Esophagus muscularis mucosa (tissue), 4 donors: ENCODE data around the gene SYT5. TPM values are rescaled to one million over a fixed set of nuclear protein-coding genes. Genes with fewer than 3 reads are reported as not detected.
"Not testable (repeated sequence)": the region's sequence is repeated elsewhere in the genome, so short reads cannot be mapped to it uniquely, and the experiment has no call there.

Experiments
- DNase-seq: peaks from one replicate; pipeline ENCODE4 v3.0.0-alpha.2; 2017; ENCODE audit errors: extremely low spot score
- H3K27ac ChIP-seq, 4 donors: fragments of 200-600 bp; sonication (generic); replicated peaks in 1 of 4; 1 replicate in 3 of 4; 2 replicates in 1 of 4; pipeline ENCODE4 v1.5.1; 2016 to 2019; ENCODE audit warnings: mild to moderate bottlenecking in 1 of 4
- H3K27me3 ChIP-seq, 4 donors: fragments of 200-600 bp; sonication (generic); one replicate each; pipeline versions ENCODE4 v1.5.1 to v1.6.0; 2016 to 2019
- H3K36me3 ChIP-seq, 4 donors: fragments of 200-600 bp; sonication (generic); one replicate each; pipeline ENCODE4 v1.5.1; 2016 to 2019
- H3K4me1 ChIP-seq, 4 donors: fragments of 200-600 bp; sonication (generic); one replicate each; pipeline ENCODE4 v1.5.1; 2016 to 2019
- H3K4me3 ChIP-seq, 4 donors: fragments of 200-600 bp; sonication (generic); 1 replicate in 2 of 4; 2 replicates in 2 of 4; pipeline ENCODE4 v1.5.1; 2016 to 2019; ENCODE audit warnings: mild to moderate bottlenecking in 4 of 4, moderate library complexity in 1 of 4
- H3K9me3 ChIP-seq, 4 donors: fragments of 200-600 bp; sonication (generic); 1 replicate in 3 of 4; 2 replicates in 1 of 4; pipeline ENCODE4 v1.5.1; 2016 to 2019
- CTCF ChIP-seq, 3 experiments: fragments of 200-600 bp in 2 of 3; fragments of 450-650 bp in 1 of 3; sonication (generic) in 2 of 3; IDR thresholded peaks; one replicate each; pipeline ENCODE4 v1.5.1; 2017 to 2019; ENCODE audit warnings: antibody characterized with exemption in 3 of 3, mild to moderate bottlenecking in 2 of 3, moderate library complexity in 1 of 3
- EP300 ChIP-seq: sonication (generic); formaldehyde crosslinking; IDR thresholded peaks from one replicate; pipeline ENCODE4 v1.6.1; 2017; ENCODE audit warnings: antibody characterized with exemption
- POLR2A ChIP-seq: fragments of 450-650 bp; IDR thresholded peaks from one replicate; pipeline ENCODE4 v1.6.1; 2017; ENCODE audit warnings: antibody characterized with exemption, moderate library complexity, mild to moderate bottlenecking, low read depth
- POLR2AphosphoS5 ChIP-seq, 2 donors: sonication (generic); formaldehyde crosslinking; IDR thresholded peaks; one replicate each; pipeline ENCODE4 v1.6.1; 2017; ENCODE audit warnings: antibody characterized with exemption in 2 of 2
- WGBS: methylation state at CpG from one replicate; pipeline ENCODE4 v1.1.5; 2018; 5-methylcytosine and 5-hydroxymethylcytosine counted together
- intact Hi-C: fragments of 100-400 bp; cut with DNase I; formaldehyde crosslinking; loops from one replicate; pipeline ENCODE4 v1.15.1; 2023
- total RNA-seq, 4 donors: library from RNA; depleted of rRNA; stranded (reverse); fragments of >200 nt; gene quantifications; one replicate each; pipeline versions ENCODE4 v1.1.0 to v1.2.1, GENCODE V29; 2016

SYT5 gene
- total RNA-seq, 4 donors from 2014 or later: 0.80 to 2.1 (median 1.7) TPM; not detected in 1

GRCh38 chr19:55228015-55228391 lies 47.9 kb upstream of the SYT5 start:
- TF ChIP-seq CTCF (IDR thresholded peaks at IDR 0.05) (no peak), POLR2AphosphoS5 (IDR thresholded peaks at IDR 0.05) (no peak), EP300 (no peak), POLR2A (no peak)
- intact Hi-C loops: no loop called here

GRCh38 chr19:55227241-55228014 lies 47.3 kb upstream of the SYT5 start:
- no peak overlapping the region for H3K27ac ChIP-seq
- H3K9me3 ChIP-seq: no peaks in the 10 kb centered on the region
- WGBS: 91% methylated on average over 13 of the region's 25 CpGs
- intact Hi-C loops: no loop called here
- peaks cover 0 to 8% (median 0%) of the 10 kb centered on the region in 4 donors for H3K4me1 ChIP-seq
- no peaks in the 10 kb centered on the region for H3K27me3 ChIP-seq
- H3K4me3 ChIP-seq: no peak overlapping the region
- TF ChIP-seq POLR2A (no peak), POLR2AphosphoS5 (IDR thresholded peaks at IDR 0.05) (no peak)
- DNase-seq: no peak
- H3K36me3 ChIP-seq: peaks cover 33 to 70% (median 67%) of the 10 kb centered on the region in 4 donors

More at GRCh38 chr19:55228015-55228391, 47.9 kb upstream of the SYT5 start:
- WGBS: 64% methylated on average over 13 of the region's 17 CpGs
- DNase-seq: no peak
- no peaks in the 10 kb centered on the region for H3K27me3 ChIP-seq
- H3K4me3 ChIP-seq: no peak overlapping the region
- H3K4me1 ChIP-seq: peaks cover 0 to 8% (median 0%) of the 10 kb centered on the region in 4 donors
- H3K27ac ChIP-seq: no peak overlapping the region
- peaks cover 37 to 76% (median 73%) of the 10 kb centered on the region in 4 donors for H3K36me3 ChIP-seq
- no peaks in the 10 kb centered on the region for H3K9me3 ChIP-seq

- peaks cover 0 to 8% (median 0%) of the 10 kb centered on the region in 4 donors for H3K4me1 ChIP-seq
- no peak overlapping the region for H3K27ac ChIP-seq
- H3K4me3 ChIP-seq: no peak overlapping the region
- TF ChIP-seq POLR2AphosphoS5 (IDR thresholded peaks at IDR 0.05) (no peak), EP300 (no peak), POLR2A (no peak), CTCF (IDR thresholded peaks at IDR 0.05) (no peak)
- intact Hi-C loops: no loop called here
- H3K36me3 ChIP-seq: peaks cover 27 to 64% (median 61%) of the 10 kb centered on the region in 4 donors
- DNase-seq: no peak
- no peaks in the 10 kb centered on the region for H3K9me3 ChIP-seq
- WGBS: 83% methylated on average over 13 of the region's 18 CpGs
- H3K27me3 ChIP-seq: no peaks in the 10 kb centered on the region
Observed at GRCh38 chr19:55226788-55227187, 46.7 kb upstream of the SYT5 start.

GRCh38 chr19:55226273-55226672 lies 46.2 kb upstream of the SYT5 start:
- no peaks in the 10 kb centered on the region for H3K27me3 ChIP-seq
- WGBS: 94% methylated on average over 8 of the region's 9 CpGs
- no peak for TF ChIP-seq EP300
- TF ChIP-seq POLR2AphosphoS5 (IDR thresholded peaks at IDR 0.05): no peak
- no peak for TF ChIP-seq CTCF (IDR thresholded peaks at IDR 0.05)
- no peak for TF ChIP-seq POLR2A
- peaks cover 0 to 8% (median 0%) of the 10 kb centered on the region in 4 donors for H3K4me1 ChIP-seq
- no peak overlapping the region for H3K4me3 ChIP-seq
- intact Hi-C loops: no loop called here
- H3K36me3 ChIP-seq: peaks cover 21 to 59% (median 56%) of the 10 kb centered on the region in 4 donors
- no peak overlapping the region for H3K27ac ChIP-seq
- no peak for DNase-seq
- no peaks in the 10 kb centered on the region for H3K9me3 ChIP-seq

GRCh38 chr19:55225415-55225958 lies 45.4 kb upstream of the SYT5 start:
- Histone ChIP-seq H3K27ac (no peak overlapping the region), H3K4me1 (peaks cover 0 to 8% (median 0%) of the 10 kb centered on the region in 4 donors), H3K27me3 (no peaks in the 10 kb centered on the region), H3K4me3 (no peak overlapping the region), H3K36me3 (peaks cover 14 to 51% (median 48%) of the 10 kb centered on the region in 4 donors), H3K9me3 (peaks cover 0 to 5% (median 0%) of the 10 kb centered on the region in 4 donors)
- no peak for DNase-seq
- intact Hi-C loops: no loop called here
- 88% methylated on average over 6 of the region's 7 CpGs for WGBS
- TF ChIP-seq CTCF (IDR thresholded peaks at IDR 0.05) (no peak), POLR2AphosphoS5 (IDR thresholded peaks at IDR 0.05) (no peak), EP300 (no peak), POLR2A (no peak)

GRCh38 chr19:55224679-55225414 lies 44.8 kb upstream of the SYT5 start:
- H3K36me3 ChIP-seq: peaks cover 7 to 45% (median 41%) of the 10 kb centered on the region in 4 donors
- 59% methylated on average over 2 of the region's 11 CpGs for WGBS
- H3K4me1 ChIP-seq, H3K27me3 ChIP-seq, H3K27ac ChIP-seq, intact Hi-C loops, DNase-seq, H3K9me3 ChIP-seq, H3K4me3 ChIP-seq: not testable (repeated sequence)
